ENCODE results near the gene VWC2L.

DNA sequence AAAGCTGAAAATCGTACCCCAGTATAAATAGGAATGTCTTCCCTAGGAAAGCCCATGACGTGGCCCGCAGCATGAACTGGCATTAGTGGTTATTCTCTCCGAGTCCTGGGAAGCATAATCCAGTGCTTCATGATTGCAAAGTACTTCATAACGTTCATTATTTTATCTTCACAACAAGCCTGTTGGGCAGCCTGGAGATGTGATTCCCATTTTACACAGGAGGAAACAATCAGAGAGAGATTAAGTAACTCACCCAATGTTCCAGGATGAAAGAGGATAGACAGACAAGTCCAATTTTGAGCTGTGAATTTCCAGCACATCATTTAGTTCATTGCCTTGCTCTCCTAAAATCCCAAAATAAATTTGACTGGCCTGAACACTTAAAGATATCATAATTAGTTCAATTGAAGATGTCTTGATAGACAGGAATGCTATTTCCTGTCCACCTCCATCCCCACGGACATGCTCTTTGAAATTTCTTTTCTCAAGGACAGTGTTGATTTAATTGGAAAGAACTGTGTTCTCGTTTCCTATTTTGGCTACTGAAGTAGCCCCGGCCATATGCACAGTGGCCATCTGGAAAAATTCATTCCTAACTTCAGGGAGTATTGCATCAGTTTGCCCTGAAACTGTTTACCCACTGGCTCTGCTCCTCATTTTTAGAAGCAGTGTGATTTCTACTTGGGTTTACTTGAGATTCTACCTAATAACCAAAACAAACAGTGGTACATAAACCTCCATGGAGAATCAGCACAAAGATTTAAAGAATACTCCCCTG lies 93.9 kb downstream of the VWC2L start:
- TF ChIP-seq, protein P1, sequence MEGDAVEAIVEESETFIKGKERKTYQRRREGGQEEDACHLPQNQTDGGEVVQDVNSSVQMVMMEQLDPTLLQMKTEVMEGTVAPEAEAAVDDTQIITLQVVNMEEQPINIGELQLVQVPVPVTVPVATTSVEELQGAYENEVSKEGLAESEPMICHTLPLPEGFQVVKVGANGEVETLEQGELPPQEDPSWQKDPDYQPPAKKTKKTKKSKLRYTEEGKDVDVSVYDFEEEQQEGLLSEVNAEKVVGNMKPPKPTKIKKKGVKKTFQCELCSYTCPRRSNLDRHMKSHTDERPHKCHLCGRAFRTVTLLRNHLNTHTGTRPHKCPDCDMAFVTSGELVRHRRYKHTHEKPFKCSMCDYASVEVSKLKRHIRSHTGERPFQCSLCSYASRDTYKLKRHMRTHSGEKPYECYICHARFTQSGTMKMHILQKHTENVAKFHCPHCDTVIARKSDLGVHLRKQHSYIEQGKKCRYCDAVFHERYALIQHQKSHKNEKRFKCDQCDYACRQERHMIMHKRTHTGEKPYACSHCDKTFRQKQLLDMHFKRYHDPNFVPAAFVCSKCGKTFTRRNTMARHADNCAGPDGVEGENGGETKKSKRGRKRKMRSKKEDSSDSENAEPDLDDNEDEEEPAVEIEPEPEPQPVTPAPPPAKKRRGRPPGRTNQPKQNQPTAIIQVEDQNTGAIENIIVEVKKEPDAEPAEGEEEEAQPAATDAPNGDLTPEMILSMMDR (conservative IDR thresholded peaks at IDR 0.05; ENCODE audit: low read depth in 2 of 2): no peak
- TF ChIP-seq POLR2AphosphoS5 (IDR thresholded peaks at IDR 0.05; ENCODE audit: low read depth) (no peak), EZH2 (IDR thresholded peaks at IDR 0.05; ENCODE audit: low read depth, unreplicated experiment) (no peak), JUNB (IDR thresholded peaks at IDR 0.05; ENCODE audit: unreplicated experiment) (no peak), EZH2phosphoT487 (IDR thresholded peaks at IDR 0.05; ENCODE audit: unreplicated experiment) (no peak), NANOG (IDR thresholded peaks at IDR 0.05; ENCODE audit: borderline replicate concordance) (no peak), ZNF114 (CRISPR knock-in tag; IDR thresholded peaks at IDR 0.05) (no peak)
- TF ChIP-seq, protein P2, sequence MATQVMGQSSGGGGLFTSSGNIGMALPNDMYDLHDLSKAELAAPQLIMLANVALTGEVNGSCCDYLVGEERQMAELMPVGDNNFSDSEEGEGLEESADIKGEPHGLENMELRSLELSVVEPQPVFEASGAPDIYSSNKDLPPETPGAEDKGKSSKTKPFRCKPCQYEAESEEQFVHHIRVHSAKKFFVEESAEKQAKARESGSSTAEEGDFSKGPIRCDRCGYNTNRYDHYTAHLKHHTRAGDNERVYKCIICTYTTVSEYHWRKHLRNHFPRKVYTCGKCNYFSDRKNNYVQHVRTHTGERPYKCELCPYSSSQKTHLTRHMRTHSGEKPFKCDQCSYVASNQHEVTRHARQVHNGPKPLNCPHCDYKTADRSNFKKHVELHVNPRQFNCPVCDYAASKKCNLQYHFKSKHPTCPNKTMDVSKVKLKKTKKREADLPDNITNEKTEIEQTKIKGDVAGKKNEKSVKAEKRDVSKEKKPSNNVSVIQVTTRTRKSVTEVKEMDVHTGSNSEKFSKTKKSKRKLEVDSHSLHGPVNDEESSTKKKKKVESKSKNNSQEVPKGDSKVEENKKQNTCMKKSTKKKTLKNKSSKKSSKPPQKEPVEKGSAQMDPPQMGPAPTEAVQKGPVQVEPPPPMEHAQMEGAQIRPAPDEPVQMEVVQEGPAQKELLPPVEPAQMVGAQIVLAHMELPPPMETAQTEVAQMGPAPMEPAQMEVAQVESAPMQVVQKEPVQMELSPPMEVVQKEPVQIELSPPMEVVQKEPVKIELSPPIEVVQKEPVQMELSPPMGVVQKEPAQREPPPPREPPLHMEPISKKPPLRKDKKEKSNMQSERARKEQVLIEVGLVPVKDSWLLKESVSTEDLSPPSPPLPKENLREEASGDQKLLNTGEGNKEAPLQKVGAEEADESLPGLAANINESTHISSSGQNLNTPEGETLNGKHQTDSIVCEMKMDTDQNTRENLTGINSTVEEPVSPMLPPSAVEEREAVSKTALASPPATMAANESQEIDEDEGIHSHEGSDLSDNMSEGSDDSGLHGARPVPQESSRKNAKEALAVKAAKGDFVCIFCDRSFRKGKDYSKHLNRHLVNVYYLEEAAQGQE (IDR thresholded peaks at IDR 0.05; ENCODE audit: unreplicated experiment): no peak
- TF ChIP-seq, protein P3, sequence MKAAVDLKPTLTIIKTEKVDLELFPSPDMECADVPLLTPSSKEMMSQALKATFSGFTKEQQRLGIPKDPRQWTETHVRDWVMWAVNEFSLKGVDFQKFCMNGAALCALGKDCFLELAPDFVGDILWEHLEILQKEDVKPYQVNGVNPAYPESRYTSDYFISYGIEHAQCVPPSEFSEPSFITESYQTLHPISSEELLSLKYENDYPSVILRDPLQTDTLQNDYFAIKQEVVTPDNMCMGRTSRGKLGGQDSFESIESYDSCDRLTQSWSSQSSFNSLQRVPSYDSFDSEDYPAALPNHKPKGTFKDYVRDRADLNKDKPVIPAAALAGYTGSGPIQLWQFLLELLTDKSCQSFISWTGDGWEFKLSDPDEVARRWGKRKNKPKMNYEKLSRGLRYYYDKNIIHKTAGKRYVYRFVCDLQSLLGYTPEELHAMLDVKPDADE (IDR thresholded peaks at IDR 0.05): no peak

Data from GM23338 (cell line).